GM18951 (cell line): Measurements from ENCODE around the gene PLPPR3.

Source experiments
- POLR2A ChIP-seq: IDR thresholded peaks from 4 replicates; pipeline ENCODE4 v1.6.1; 2011; ENCODE audit warnings: mild to moderate bottlenecking; ENCODE audit not compliant: insufficient read length, insufficient read depth; ENCODE audit errors: extremely low read depth
- in situ Hi-C: fragments of 300-500 bp; cut with MboI; formaldehyde crosslinking; loops from one replicate; pipeline ENCODE4 v1.12.0; 2022; ENCODE audit warnings: low sequenced_read_pairs, mixed read lengths, inconsistent platforms; ENCODE audit not compliant: unreplicated experiment

PLPPR3 gene

GRCh38 chr19:769616-770015 lies 52.1 kb downstream of the PLPPR3 start:
- no peak for TF ChIP-seq POLR2A

GRCh38 chr19:768424-768823 lies 53.3 kb downstream of the PLPPR3 start:
- in situ Hi-C loops, result loop anchor here (10.0 to 25.0 kb wide), 2 partner anchors 156 to 219 kb away; partner anchors contain the start of genes ARID3A and WDR18
- no peak for TF ChIP-seq POLR2A

More at GRCh38 chr19:769616-770015, 52.1 kb downstream of the PLPPR3 start:
- in situ Hi-C loops, result loop anchor here (10.0 to 25.0 kb wide), 2 partner anchors 155 to 218 kb away; partner anchors contain the start of genes ARID3A and WDR18

GRCh38 chr19:765179-765738 lies 56.5 kb downstream of the PLPPR3 start:
- in situ Hi-C loops, result loop anchor here (10.0 to 25.0 kb wide), 2 partner anchors 160 to 222 kb away; partner anchors contain the start of genes ARID3A and WDR18
- no peak for TF ChIP-seq POLR2A

- no peak for TF ChIP-seq POLR2A
- in situ Hi-C loops, result loop anchor here (10.0 to 25.0 kb wide), 2 partner anchors 160 to 223 kb away; partner anchors contain the start of genes ARID3A and WDR18
Measured at GRCh38 chr19:764301-764700, 57.5 kb downstream of the PLPPR3 start.

GRCh38 chr19:763869-764268 lies 57.9 kb downstream of the PLPPR3 start:
- TF ChIP-seq POLR2A, result no peak
- in situ Hi-C loops, result loop anchor here (10.0 to 25.0 kb wide), 2 partner anchors 161 to 223 kb away; partner anchors contain the start of genes ARID3A and WDR18

- TF ChIP-seq POLR2A, result no peak
- in situ Hi-C loops, result loop anchor here (10.0 to 25.0 kb wide), 2 partner anchors 162 to 224 kb away; partner anchors contain the start of genes ARID3A and WDR18
Measured at GRCh38 chr19:763181-763580, 58.6 kb downstream of the PLPPR3 start.
